Measurements from ENCODE around the gene MYBPC3. TPM values are rescaled to one million over a fixed set of nuclear protein-coding genes. Genes with fewer than 3 reads are reported as not detected.
A peak's percentile ranks its signal among the peaks of the same experiment; 100 is the strongest.

Gene MYBPC3
- total and polyA plus RNA-seq, 12 donors, result 484 to 3,138 (median 2,423) TPM

DNA sequence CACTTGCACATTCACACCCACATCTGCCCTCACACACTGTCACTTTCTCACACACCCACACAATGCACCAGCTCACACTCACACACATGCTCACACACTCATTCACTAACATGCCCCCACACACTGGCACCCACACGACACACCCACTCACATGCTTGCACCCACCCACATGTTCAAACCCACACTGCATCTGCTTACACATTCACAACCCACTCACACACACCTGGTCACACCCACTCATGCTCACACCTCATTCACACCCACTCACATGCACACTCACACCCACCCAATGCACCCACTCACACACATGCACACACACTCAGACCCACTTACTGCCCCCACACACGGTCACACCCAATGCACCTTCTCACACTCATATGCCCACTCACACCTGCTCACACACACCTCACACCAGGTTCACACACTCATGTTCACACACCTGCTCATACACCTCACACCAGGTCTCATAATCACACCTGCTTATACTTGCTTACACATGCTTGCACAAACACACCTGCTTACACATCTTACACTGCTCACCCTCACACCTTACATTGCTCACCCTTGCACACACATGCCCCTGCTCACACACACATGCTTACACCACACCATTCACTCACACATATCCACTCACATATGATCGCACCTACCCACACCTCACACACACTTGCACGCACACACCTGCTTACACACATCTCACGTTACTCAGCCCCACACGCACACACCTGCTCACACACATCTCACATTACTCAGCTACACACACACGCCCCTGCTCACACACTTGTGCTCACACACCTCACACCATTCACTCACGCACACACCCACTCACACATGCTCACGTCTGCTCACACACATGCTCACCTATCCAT, 3.9 kb upstream of the MYBPC3 start:
- intact Hi-C loops (cut with DNase I), result loop anchor here (2.0 to 10.0 kb wide), 11 partner anchors 79 to 472 kb away; partner anchors contain the start of genes ARFGAP2 (in 4 of the 10), MADD (in 3 of the 10), NR1H3 (in 2 of the 10) and PACSIN3 (in 1 of the 10)
- no peak overlapping the region for H3K4me3 ChIP-seq
- WGBS, 2 donors, result 90 to 96% methylated on average over 9 of the region's 9 CpGs
- H3K27ac ChIP-seq, result peak overlapping the region in 2 of 10 donors; percentile 92 to 95
- no peak for DNase-seq
- no peak for ATAC-seq
- H3K4me1 ChIP-seq, result peaks cover 0 to 34% (median 10%) of the 10 kb centered on the region in 9 donors
- H3K36me3 ChIP-seq, result peaks cover 0 to 48% (median 0%) of the 10 kb centered on the region in 9 donors
- no peaks in the 10 kb centered on the region for H3K27me3 ChIP-seq
- no peaks in the 10 kb centered on the region for H3K9me3 ChIP-seq
- TF ChIP-seq, protein P1, sequence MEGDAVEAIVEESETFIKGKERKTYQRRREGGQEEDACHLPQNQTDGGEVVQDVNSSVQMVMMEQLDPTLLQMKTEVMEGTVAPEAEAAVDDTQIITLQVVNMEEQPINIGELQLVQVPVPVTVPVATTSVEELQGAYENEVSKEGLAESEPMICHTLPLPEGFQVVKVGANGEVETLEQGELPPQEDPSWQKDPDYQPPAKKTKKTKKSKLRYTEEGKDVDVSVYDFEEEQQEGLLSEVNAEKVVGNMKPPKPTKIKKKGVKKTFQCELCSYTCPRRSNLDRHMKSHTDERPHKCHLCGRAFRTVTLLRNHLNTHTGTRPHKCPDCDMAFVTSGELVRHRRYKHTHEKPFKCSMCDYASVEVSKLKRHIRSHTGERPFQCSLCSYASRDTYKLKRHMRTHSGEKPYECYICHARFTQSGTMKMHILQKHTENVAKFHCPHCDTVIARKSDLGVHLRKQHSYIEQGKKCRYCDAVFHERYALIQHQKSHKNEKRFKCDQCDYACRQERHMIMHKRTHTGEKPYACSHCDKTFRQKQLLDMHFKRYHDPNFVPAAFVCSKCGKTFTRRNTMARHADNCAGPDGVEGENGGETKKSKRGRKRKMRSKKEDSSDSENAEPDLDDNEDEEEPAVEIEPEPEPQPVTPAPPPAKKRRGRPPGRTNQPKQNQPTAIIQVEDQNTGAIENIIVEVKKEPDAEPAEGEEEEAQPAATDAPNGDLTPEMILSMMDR (IDR thresholded peaks at IDR 0.05), result no peak

DNA sequence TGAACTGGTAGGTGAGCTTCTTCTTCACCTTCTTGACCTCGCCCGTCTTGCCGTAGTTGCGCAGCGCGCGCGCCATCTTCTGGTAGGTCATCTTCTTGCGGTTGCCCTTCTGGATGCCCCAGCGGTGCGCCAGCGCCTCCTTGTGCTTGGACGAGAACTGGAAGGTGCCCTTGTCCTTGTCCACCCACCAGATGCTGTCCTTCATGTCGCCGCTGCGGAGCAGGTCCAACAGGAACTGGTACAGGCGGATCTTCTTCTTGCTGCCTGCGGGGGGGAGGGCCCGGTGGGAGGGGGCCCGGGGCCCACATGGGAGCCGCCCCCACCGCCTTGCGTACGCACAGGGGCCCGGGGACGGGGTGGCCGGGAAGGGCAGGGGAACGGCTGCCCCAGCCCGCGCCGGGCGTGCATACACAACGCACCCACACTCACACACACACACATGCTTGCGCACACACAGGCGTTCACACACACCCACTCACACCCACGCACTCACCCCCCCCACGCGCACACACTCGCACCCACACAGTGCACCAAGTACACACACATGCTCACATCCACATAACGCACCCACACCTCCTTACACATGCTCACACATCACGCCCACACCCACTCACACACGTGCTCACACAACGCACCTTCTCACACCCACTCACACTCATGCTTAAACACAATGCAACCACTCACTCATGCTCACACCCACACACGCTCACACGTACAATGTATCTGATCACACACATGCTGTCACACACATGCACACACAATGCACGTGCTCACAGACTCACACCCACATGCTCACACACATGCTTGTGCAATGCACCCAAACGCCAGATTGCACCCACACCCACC, 3.0 kb upstream of the MYBPC3 start:
- intact Hi-C loops (cut with DNase I), result loop anchor here (2.0 to 10.0 kb wide), 14 partner anchors 78 to 471 kb away; partner anchors contain the start of genes ARFGAP2 (in 4 of the 10), MADD (in 3 of the 10), NR1H3 (in 2 of the 10) and PACSIN3 (in 1 of the 10)
- peaks cover 0 to 26% (median 4%) of the 10 kb centered on the region in 9 donors for H3K4me1 ChIP-seq
- peak overlapping the region; percentile 81 to 99 (median 94) for H3K27ac ChIP-seq
- H3K9me3 ChIP-seq, result no peaks in the 10 kb centered on the region
- 28 to 35% methylated on average over 33 to 47 of the region's 47 CpGs for whole genome bisulfite sequencing, 2 donors
- ATAC-seq (peak; percentile 35 to 63 (median 56)), DNase-seq (peak; percentile 95 to 97)
- H3K36me3 ChIP-seq, result peaks cover 0 to 45% (median 0%) of the 10 kb centered on the region in 9 donors
- no peaks in the 10 kb centered on the region for H3K27me3 ChIP-seq
- H3K4me3 ChIP-seq, result peak overlapping the region; percentile 32 to 63 (median 47)
- TF ChIP-seq, protein P1 (IDR thresholded peaks at IDR 0.05), result peak; percentile 85 to 98 (median 94)

DNA sequence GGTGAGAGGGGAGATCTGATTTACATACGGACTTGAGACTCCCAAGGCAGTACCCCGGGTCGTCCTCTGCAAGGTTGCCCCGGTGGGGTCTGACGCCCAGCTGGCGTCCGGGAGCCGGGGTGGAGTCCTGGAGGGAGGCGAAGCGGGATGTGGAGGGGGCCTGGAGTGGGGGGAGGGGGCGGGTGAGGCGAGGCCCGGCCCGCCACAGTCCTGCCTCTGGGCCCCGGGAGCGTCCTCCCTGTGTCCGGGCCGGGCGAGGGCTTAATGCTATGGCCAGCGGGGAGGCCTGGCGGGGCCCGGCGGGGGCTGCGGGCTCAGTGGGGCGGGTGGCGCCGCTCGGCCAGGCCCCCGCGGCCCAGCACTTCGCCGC, 2.4 kb upstream of the MYBPC3 start:
- intact Hi-C loops (cut with DNase I), result loop anchor here (2.0 to 10.0 kb wide), 16 partner anchors 78 to 470 kb away; partner anchors contain the start of genes MADD (in 5 of the 10), ARFGAP2 (in 4 of the 10), NR1H3 (in 2 of the 10) and PACSIN3 (in 2 of the 10)

More for the DNA sequence above, 2.4 kb upstream of the MYBPC3 start:
- Histone ChIP-seq H3K4me1 (peaks cover 0 to 23% (median 4%) of the 10 kb centered on the region in 9 donors), H3K27ac (peak overlapping the region; percentile 81 to 99 (median 94)), H3K9me3 (no peaks in the 10 kb centered on the region), H3K36me3 (peaks cover 0 to 39% (median 0%) of the 10 kb centered on the region in 9 donors), H3K27me3 (no peaks in the 10 kb centered on the region), H3K4me3 (peak overlapping the region; percentile 32 to 63 (median 47))
- 5 to 13% methylated on average over 19 to 32 of the region's 32 CpGs for WGBS, 2 donors
- TF ChIP-seq, protein P1 (IDR thresholded peaks at IDR 0.05), result no peak
- ATAC-seq (peak in 4 of 8 donors; percentile 3 to 12 (median 7)), DNase-seq (peak in 1 of 2 donors; percentile 10)
